22Rv1 (cell line): ENCODE measurements around the gene MAGIX.

Experiments used
- H3K27ac ChIP-seq: fragments of 450-650 bp; 2 replicates; pipeline ENCODE4 v1.5.1; 2017
- CTCF ChIP-seq: fragments of 450-650 bp; IDR thresholded peaks from 2 replicates; pipeline ENCODE4 v1.5.1; 2017; ENCODE audit warnings: mild to moderate bottlenecking
- ZFX ChIP-seq: fragments of 450-650 bp; IDR thresholded peaks from 2 replicates; pipeline ENCODE4 v1.6.1; 2017; ENCODE audit warnings: antibody characterized with exemption, borderline replicate concordance

Gene MAGIX

GRCh38 chrX:49205443-49205842, 42.9 kb downstream of the MAGIX start:
- no peak overlapping the region for H3K27ac ChIP-seq
- TF ChIP-seq ZFX (no peak), CTCF (no peak)

GRCh38 chrX:49206543-49206942, 44.0 kb downstream of the MAGIX start:
- no peak overlapping the region for H3K27ac ChIP-seq
- TF ChIP-seq ZFX (no peak), CTCF (no peak)

GRCh38 chrX:49208399-49208798, 45.8 kb downstream of the MAGIX start:
- no peak for TF ChIP-seq CTCF
- no peak for TF ChIP-seq ZFX
- H3K27ac ChIP-seq, result no peak overlapping the region

GRCh38 chrX:49209434-49210251, 47.1 kb downstream of the MAGIX start:
- no peak overlapping the region for H3K27ac ChIP-seq
- TF ChIP-seq ZFX (no peak), CTCF (no peak)

- TF ChIP-seq CTCF, result no peak
- no peak for TF ChIP-seq ZFX
- H3K27ac ChIP-seq, result no peak overlapping the region
These were observed 47.8 kb downstream of the MAGIX start for GRCh38 chrX:49210406-49210805.

GRCh38 chrX:49211074-49211473, 48.5 kb downstream of the MAGIX start:
- H3K27ac ChIP-seq, result no peak overlapping the region
- TF ChIP-seq CTCF (no peak), ZFX (no peak)

GRCh38 chrX:49212209-49212608, 49.7 kb downstream of the MAGIX start:
- no peak overlapping the region for H3K27ac ChIP-seq
- TF ChIP-seq ZFX, result no peak
- TF ChIP-seq CTCF, result no peak
